Activated T-cell treated with anti-CD3 and anti-CD28 coated beads, Interleukin-2, amount 50 U/mL, for 72 hours (primary cell): Measurements from ENCODE around the gene UBE2S. TPM values are rescaled to one million over a fixed set of nuclear protein-coding genes. Genes with fewer than 3 reads are reported as not detected.
A peak's percentile ranks its signal among the peaks of the same experiment; 100 is the strongest.
"Not testable (repeated sequence)": the region's sequence is repeated elsewhere in the genome, so short reads cannot be mapped to it uniquely, and the experiment has no call there.

Experiments
- ATAC-seq, 2 donors: fragments of 150-1000 bp; cut with Tn5 transposase; replicated peaks in 1 of 2; 2 replicates each; pipeline ENCODE4 v1.10.0; 2021; ENCODE audit warnings: moderate library complexity in 2 of 2, mild to moderate bottlenecking in 1 of 2
- DNase-seq, 2 donors: peaks; one replicate each; pipeline ENCODE4 v3.0.0; 2021 to 2022; ENCODE audit warnings: mixed read lengths in 1 of 2
- H3K27ac Mint-ChIP-seq: one replicate; pipeline ENCODE4 v1.8.0; 2022; ENCODE audit warnings: mild to moderate bottlenecking, moderate library complexity, mixed read lengths
- H3K27me3 Mint-ChIP-seq: one replicate; pipeline ENCODE4 v1.8.0; 2022; ENCODE audit warnings: low read depth, mixed read lengths
- H3K36me3 Mint-ChIP-seq, 2 donors: one replicate each; pipeline ENCODE4 v1.8.0; 2022; ENCODE audit warnings: mixed read lengths in 2 of 2, mild to moderate bottlenecking in 1 of 2; ENCODE audit not compliant: insufficient read depth in 2 of 2
- H3K4me1 Mint-ChIP-seq: one replicate; pipeline ENCODE4 v1.8.0; 2022; ENCODE audit warnings: low read depth, mixed read lengths
- H3K4me3 Mint-ChIP-seq, 2 donors: one replicate each; pipeline ENCODE4 v1.8.0; 2022; ENCODE audit warnings: mild to moderate bottlenecking in 2 of 2, mixed read lengths in 2 of 2, moderate library complexity in 2 of 2
- H3K9me3 Mint-ChIP-seq, 2 donors: one replicate each; pipeline ENCODE4 v1.8.0; 2022; ENCODE audit warnings: mixed read lengths in 2 of 2
- total RNA-seq, 2 donors: library from RNA; stranded (reverse); gene quantifications; one replicate each; pipeline ENCODE4 v1.2.3, GENCODE V29; 2022

Gene UBE2S
- total RNA-seq, 2 donors from 2014 or later: 192 to 223 TPM

GRCh38 chr19:55407800-55408532, 378 bp upstream of the UBE2S start:
- peak overlapping the region; percentile 93 for H3K27ac Mint-ChIP-seq
- ATAC-seq (peak; percentile 85 to 90), DNase-seq (peak; percentile 96 to 98)
- peaks cover 6% of the 10 kb centered on the region for H3K27me3 Mint-ChIP-seq
- peaks cover 32% of the 10 kb centered on the region for H3K4me1 Mint-ChIP-seq
- peaks cover 17 to 25% of the 10 kb centered on the region in 2 donors for H3K36me3 Mint-ChIP-seq
- peaks cover 0 to 2% of the 10 kb centered on the region in 2 donors for H3K9me3 Mint-ChIP-seq
- H3K4me3 Mint-ChIP-seq: peak overlapping the region; percentile 88 to 95

- Mint-ChIP-seq H3K9me3 (peaks cover 0 to 2% of the 10 kb centered on the region in 2 donors), H3K4me1 (peaks cover 38% of the 10 kb centered on the region), H3K4me3 (peak overlapping the region; percentile 88 to 95), H3K27ac (peak overlapping the region; percentile 89), H3K27me3 (peaks cover 6% of the 10 kb centered on the region), H3K36me3 (peaks cover 18 to 28% of the 10 kb centered on the region in 2 donors)
- no peak for DNase-seq
- no peak for ATAC-seq
Measured at GRCh38 chr19:55406826-55407549, 600 bp downstream of the UBE2S start.

GRCh38 chr19:55406091-55406825, 1.3 kb downstream of the UBE2S start:
- Mint-ChIP-seq H3K4me3 (peak overlapping the region; percentile 88 to 95), H3K27ac (peak overlapping the region; percentile 89), H3K4me1 (peaks cover 40% of the 10 kb centered on the region), H3K27me3 (peaks cover 3% of the 10 kb centered on the region), H3K9me3 (peaks cover 0 to 2% of the 10 kb centered on the region in 2 donors), H3K36me3 (peaks cover 20 to 28% of the 10 kb centered on the region in 2 donors)
- ATAC-seq (no peak), DNase-seq (no peak)

- DNase-seq: no peak
- H3K4me3 Mint-ChIP-seq: peak overlapping the region; percentile 88 to 95
- H3K27ac Mint-ChIP-seq: peak overlapping the region; percentile 89
- H3K36me3 Mint-ChIP-seq: peaks cover 21 to 30% of the 10 kb centered on the region in 2 donors
- no peaks in the 10 kb centered on the region for H3K27me3 Mint-ChIP-seq
- peaks cover 0 to 2% of the 10 kb centered on the region in 2 donors for H3K9me3 Mint-ChIP-seq
- ATAC-seq: no peak
- H3K4me1 Mint-ChIP-seq: peaks cover 40% of the 10 kb centered on the region
Measured at GRCh38 chr19:55405638-55406037, 1.9 kb downstream of the UBE2S start.

- H3K4me3 Mint-ChIP-seq: no peak overlapping the region
- H3K9me3 Mint-ChIP-seq: no peaks in the 10 kb centered on the region
- H3K4me1 Mint-ChIP-seq: peaks cover 54% of the 10 kb centered on the region
- H3K36me3 Mint-ChIP-seq: peaks cover 19 to 25% of the 10 kb centered on the region in 2 donors
- peak in 1 of 2 donors; percentile 1 for ATAC-seq
- no peak for DNase-seq
- H3K27ac Mint-ChIP-seq: no peak overlapping the region
- no peaks in the 10 kb centered on the region for H3K27me3 Mint-ChIP-seq
Measured at GRCh38 chr19:55402509-55402908, 5.1 kb downstream of the UBE2S start.

GRCh38 chr19:55401390-55401789, 6.2 kb downstream of the UBE2S start:
- H3K27me3 Mint-ChIP-seq, DNase-seq, H3K27ac Mint-ChIP-seq, H3K4me3 Mint-ChIP-seq, H3K9me3 Mint-ChIP-seq, ATAC-seq: not testable (repeated sequence)
- H3K36me3 Mint-ChIP-seq: peaks cover 15 to 20% of the 10 kb centered on the region in 2 donors
- peaks cover 51% of the 10 kb centered on the region for H3K4me1 Mint-ChIP-seq

GRCh38 chr19:55400281-55401087, 7.1 kb downstream of the UBE2S start:
- H3K36me3 Mint-ChIP-seq: peaks cover 7 to 11% of the 10 kb centered on the region in 2 donors
- no peak overlapping the region for H3K4me3 Mint-ChIP-seq
- DNase-seq: no peak
- ATAC-seq: peak in 1 of 2 donors; percentile 10
- H3K9me3 Mint-ChIP-seq: no peaks in the 10 kb centered on the region
- no peak overlapping the region for H3K27ac Mint-ChIP-seq
- H3K4me1 Mint-ChIP-seq: peaks cover 42% of the 10 kb centered on the region
- no peaks in the 10 kb centered on the region for H3K27me3 Mint-ChIP-seq

GRCh38 chr19:55398200-55398925, 9.2 kb downstream of the UBE2S start:
- Mint-ChIP-seq H3K9me3 (no peaks in the 10 kb centered on the region), H3K4me3 (peak overlapping the region; percentile 46 to 69), H3K4me1 (peaks cover 37% of the 10 kb centered on the region), H3K27me3 (no peaks in the 10 kb centered on the region), H3K27ac (peak overlapping the region; percentile 56), H3K36me3 (peaks cover 7 to 9% of the 10 kb centered on the region in 2 donors)
- ATAC-seq (peak; percentile 39 to 61), DNase-seq (no peak)

GRCh38 chr19:55392820-55393761, 14.5 kb downstream of the UBE2S start:
- no peaks in the 10 kb centered on the region for H3K9me3 Mint-ChIP-seq
- H3K27ac Mint-ChIP-seq: no peak overlapping the region
- peaks cover 7 to 16% of the 10 kb centered on the region in 2 donors for H3K36me3 Mint-ChIP-seq
- peaks cover 30% of the 10 kb centered on the region for H3K4me1 Mint-ChIP-seq
- no peak overlapping the region for H3K4me3 Mint-ChIP-seq
- ATAC-seq: peak in 1 of 2 donors; percentile 6
- H3K27me3 Mint-ChIP-seq: no peaks in the 10 kb centered on the region
- no peak for DNase-seq

- H3K9me3 Mint-ChIP-seq: no peaks in the 10 kb centered on the region
- peaks cover 8 to 20% of the 10 kb centered on the region in 2 donors for H3K36me3 Mint-ChIP-seq
- no peak overlapping the region for H3K4me3 Mint-ChIP-seq
- peaks cover 36% of the 10 kb centered on the region for H3K4me1 Mint-ChIP-seq
- no peak for ATAC-seq
- H3K27me3 Mint-ChIP-seq: no peaks in the 10 kb centered on the region
- no peak overlapping the region for H3K27ac Mint-ChIP-seq
- no peak for DNase-seq
Measured at GRCh38 chr19:55391702-55392615, 15.6 kb downstream of the UBE2S start.
